AG09319 (cell line): Measurements from ENCODE around the gene NAT16.
"Not testable (repeated sequence)": the region's sequence is repeated elsewhere in the genome, so short reads cannot be mapped to it uniquely, and the experiment has no call there.

Source experiments
- DNase-seq: peaks from one replicate; pipeline ENCODE4 v3.0.0-alpha.2; 2010; ENCODE audit warnings: low read depth; ENCODE audit errors: extremely low read depth
- CTCF ChIP-seq: IDR thresholded peaks from 2 replicates; pipeline ENCODE4 v1.5.1; 2011; ENCODE audit warnings: low read depth, mild to moderate bottlenecking, inconsistent platforms, low read length, moderate library complexity

NAT16 gene

DNA sequence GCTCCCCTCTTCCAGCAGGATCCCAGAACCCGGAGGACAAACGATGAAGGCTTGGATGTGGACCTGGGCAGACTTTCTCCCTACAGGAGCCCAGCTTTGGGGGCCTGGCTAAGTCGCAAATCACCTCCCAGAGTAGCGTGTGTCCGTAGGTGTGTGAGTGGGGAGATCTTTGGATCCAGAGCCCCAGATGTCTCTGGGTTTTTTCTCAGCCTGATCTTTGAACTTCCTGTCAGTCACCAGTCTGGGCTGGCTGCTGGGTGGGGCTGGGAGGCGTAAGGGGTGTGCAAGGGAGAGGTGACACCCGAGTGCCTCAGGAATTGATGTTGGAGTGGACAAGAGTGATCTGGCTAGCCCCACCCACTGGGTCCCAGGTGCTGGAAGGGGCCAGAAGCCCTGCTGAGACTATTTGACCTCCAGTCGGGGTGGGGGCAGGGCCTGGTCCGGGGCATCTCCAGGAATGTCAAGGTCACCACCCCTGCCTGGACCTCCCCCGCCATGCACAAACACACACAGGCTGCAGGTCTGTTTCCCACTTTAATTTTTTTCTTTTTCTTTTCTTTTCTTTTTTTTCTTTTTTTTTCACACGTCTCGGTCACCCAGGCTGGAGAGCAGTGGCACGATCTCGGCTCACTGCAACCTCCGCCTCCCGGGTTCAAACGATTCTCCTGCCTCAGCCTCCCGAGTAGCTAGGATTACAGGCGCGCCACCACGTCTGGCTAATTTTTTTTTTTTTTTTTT lies 20.9 kb upstream of the NAT16 start, which contains the start of gene MOGAT3:
Gene MOGAT3 (minus strand): TSS at position 175 of the 738 bp plus-strand sequence. CDS start 182 bp downstream, outside the sequence.
- TF ChIP-seq CTCF: no peak
- DNase-seq: no peak

- TF ChIP-seq CTCF: no peak
- DNase-seq: no peak
These were observed 20.4 kb upstream of the NAT16 start for GRCh38 chr7:101200504-101200861.

DNA sequence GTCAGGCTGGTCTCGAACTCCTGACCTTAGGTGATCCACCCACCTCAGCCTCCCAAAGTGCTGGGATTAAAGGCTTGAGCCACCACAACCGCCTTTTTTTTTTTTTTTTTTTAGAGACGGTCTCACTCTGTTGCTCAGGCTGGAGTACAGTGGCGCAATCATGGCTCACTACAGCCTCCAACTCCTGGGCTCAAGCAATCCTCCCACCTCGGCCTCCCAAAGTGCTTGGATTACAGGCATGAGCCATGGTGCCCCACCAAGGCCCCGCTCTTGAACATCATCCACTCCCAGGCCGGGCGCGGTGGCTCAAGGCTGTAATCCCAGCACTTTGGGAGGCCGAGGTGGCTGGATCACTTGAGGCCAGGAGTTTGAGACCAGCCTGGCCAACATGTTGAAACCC lies 19.4 kb upstream of the NAT16 start:
- DNase-seq: not testable (repeated sequence)

DNA sequence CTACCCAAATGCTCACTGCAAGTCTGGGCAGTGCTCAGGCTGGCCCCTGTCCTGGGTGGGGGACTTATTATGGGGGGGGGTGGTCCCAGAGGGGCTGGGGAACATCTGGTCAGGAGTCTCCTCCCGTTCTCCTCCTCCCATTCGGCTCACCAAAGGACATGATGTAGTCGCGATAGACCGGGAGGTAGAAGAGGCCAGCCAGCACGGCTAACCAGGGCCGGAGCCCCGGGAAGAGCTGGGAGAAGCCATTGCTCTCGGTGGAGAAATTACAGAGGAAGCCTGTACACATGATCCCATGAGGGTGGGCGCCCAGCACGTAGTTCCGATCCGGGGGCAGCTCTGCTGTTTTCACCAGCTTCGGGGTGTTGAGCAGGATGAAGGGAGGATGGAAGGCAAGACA lies 18.4 kb upstream of the NAT16 start:
- no peak for TF ChIP-seq CTCF
- no peak for DNase-seq

- TF ChIP-seq CTCF: no peak
- no peak for DNase-seq
These were observed 17.9 kb upstream of the NAT16 start for GRCh38 chr7:101197991-101198390.

DNA sequence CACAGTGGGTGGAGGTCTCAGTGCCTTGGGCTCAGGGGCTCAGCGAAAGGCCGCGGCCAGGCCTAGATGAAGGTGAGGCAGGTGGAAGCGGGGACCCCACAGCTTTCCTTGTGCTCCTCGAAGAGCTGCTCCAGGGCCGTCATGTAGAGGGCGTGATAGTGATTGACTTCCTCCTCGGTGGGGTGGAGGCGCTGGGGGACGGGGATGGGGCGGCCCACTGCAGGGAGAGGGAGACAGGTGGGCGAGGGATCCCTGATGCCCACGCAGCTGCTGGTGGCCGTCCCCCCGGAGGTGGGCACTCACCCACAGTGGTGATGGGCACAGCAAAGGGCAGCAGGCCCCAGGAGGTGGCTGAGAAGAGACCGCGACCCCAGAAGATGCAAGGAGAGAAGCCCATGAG lies 15.8 kb upstream of the NAT16 start:
- DNase-seq: no peak
- TF ChIP-seq CTCF: no peak

DNA sequence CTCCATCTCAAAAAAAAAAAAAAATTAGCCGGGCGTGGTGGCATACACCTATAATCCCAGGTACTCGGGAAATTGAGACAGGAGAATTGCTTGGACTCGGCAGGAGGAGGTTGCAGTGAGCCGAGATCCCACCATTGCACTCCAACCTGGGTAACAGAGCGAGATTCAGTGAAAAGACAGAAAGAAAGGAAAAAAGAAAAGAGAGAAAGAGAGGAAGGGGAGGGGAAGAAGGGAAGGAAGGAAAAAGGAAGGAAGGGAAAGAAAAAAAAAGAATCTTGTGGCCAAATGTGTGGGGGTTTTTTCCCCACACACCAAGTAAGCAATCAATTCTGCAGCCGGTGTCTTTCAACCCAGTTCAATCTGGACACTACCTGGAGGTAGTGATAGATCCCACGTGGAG lies 9.0 kb upstream of the NAT16 start:
- no peak for DNase-seq
- no peak for TF ChIP-seq CTCF

DNA sequence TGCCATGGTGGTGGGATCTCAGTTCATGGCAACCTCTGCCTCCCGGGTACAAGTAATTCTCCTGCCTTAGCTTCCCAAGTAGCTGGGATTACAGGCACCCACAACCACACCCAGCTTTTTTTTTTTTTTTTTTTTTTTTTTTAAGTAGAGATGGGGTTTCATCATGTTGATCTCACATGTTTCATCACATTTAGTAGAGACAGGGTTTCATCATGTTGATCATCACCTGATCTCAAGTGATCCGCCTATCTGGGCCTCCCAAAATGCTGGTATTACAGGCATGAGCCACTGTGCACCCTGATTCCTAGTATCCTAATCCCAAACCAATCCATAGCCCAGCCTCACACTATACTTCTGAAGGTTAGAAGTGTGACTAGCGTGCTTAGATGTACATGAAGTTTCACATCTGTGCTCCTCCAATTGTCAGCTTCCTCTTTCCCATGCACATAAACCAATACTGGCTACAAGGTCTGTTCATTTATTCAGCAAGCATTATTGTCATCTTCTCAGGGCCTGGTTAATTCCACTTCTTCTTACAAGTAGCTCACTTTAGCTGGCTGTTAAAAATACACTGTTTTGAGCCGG lies 6.8 kb upstream of the NAT16 start:
- no peak for DNase-seq
- no peak for TF ChIP-seq CTCF
